Psoas muscle (tissue), 8 donors: Measurements from ENCODE around the gene OPN4. TPM values are rescaled to one million over a fixed set of nuclear protein-coding genes. Genes with fewer than 3 reads are reported as not detected.

Experiments used
- ATAC-seq, 4 donors: fragments of 200-7000 bp; cut with Tn5 transposase; one replicate each; pipeline ENCODE4 v1.9.1; 2020; ENCODE audit warnings: moderate library complexity in 3 of 4, mild to moderate bottlenecking in 2 of 4
- DNase-seq, 2 donors: peaks; one replicate each; pipeline ENCODE4 v3.0.0-alpha.2; 2020
- H3K27ac ChIP-seq: fragments of 200-600 bp; one replicate; pipeline ENCODE4 v1.8.0; 2022
- H3K27me3 ChIP-seq, 3 donors: fragments of 200-600 bp in 1 of 3; one replicate each; pipeline versions ENCODE4 v1.6.1 to v1.8.0; 2013 to 2022; ENCODE audit warnings: low read length in 2 of 3, mild to moderate bottlenecking in 2 of 3, moderate library complexity in 1 of 3; ENCODE audit not compliant: insufficient read depth in 3 of 3
- H3K36me3 ChIP-seq, 2 donors: fragments of 200-600 bp in 1 of 2; one replicate each; pipeline versions ENCODE4 v1.6.1 to v1.8.0; 2013 to 2022; ENCODE audit warnings: low read depth in 1 of 2, mild to moderate bottlenecking in 1 of 2, moderate library complexity in 1 of 2; ENCODE audit not compliant: insufficient read depth in 1 of 2
- H3K4me1 ChIP-seq: fragments of 200-600 bp; one replicate; pipeline ENCODE4 v1.8.0; 2022
- H3K4me3 ChIP-seq: fragments of 200-600 bp; one replicate; pipeline ENCODE4 v1.8.0; 2022; ENCODE audit warnings: mild to moderate bottlenecking
- H3K9me3 ChIP-seq: fragments of 200-600 bp; one replicate; pipeline ENCODE4 v1.8.0; 2022
- CTCF ChIP-seq: fragments of 200-600 bp; IDR thresholded peaks from one replicate; pipeline ENCODE4 v1.8.0; 2022; ENCODE audit warnings: antibody characterized with exemption
- WGBS, 3 donors: extraction: QIAGEN DNeasy Blood & Tissue Kit; methylation state at CpG; one replicate each; pipeline versions ENCODE4 v1.1.6 to v1.1.7; 2013; 5-methylcytosine and 5-hydroxymethylcytosine counted together
- intact Hi-C, 2 donors: fragments of 100-400 bp; cut with DNase I; formaldehyde crosslinking; loops; one replicate each; pipeline versions ENCODE4 v1.11.0 to v1.14.2; 2022
- polyA plus RNA-seq, 3 donors: library from polyadenylated mRNA; stranded (reverse); fragments of 200-250 nt; gene quantifications; one replicate each; pipeline ENCODE4 v1.2.3, GENCODE V29; 2013
- total RNA-seq, 4 donors: library from RNA; stranded (reverse); fragmentation: NEBNext Ultra II Directional in 2 of 4; extraction: Animal tissue kit (Norgen Biotek cat#: 25700) in 2 of 4; gene quantifications; one replicate each; pipeline versions ENCODE4 v1.2.1 to v1.2.4, GENCODE V29; 2021 to 2023
- donor health status: healthy with polysubstance abuse.
- donor health status: DM: no; HTN: no; CAD: no; lungs with moderate emphysema.
- donor health status: Bipolar disorder and iron deficiency.
- donor health status: healthy.
- donor health status: DM: yes; HTN: yes; CAD: no.
- donor health status: DM: no; HTN: no; CAD: no.
- donor health status: DM: no; HTN: no; CAD: no.
- donor health status: DM: yes; HTN: yes; CAD: no.

OPN4 gene
- total and polyA plus RNA-seq, 7 donors = 0.12 to 0.49 (median 0.23) TPM

GRCh38 chr10:86685416-86685815 is 31.1 kb downstream of the OPN4 start:
- Histone ChIP-seq H3K9me3 (no peaks in the 10 kb centered on the region), H3K27ac (peak overlapping the region; percentile 92), H3K36me3 (peaks cover 0 to 80% of the 10 kb centered on the region in 2 donors), H3K4me1 (peaks cover 75% of the 10 kb centered on the region), H3K4me3 (no peak overlapping the region), H3K27me3 (no peaks in the 10 kb centered on the region)
- DNase-seq (no peak), ATAC-seq (no peak)
- 50 to 72% (median 52%) methylated on average over 9 of the region's 9 CpGs for WGBS, 3 donors
- TF ChIP-seq CTCF = no peak
- intact Hi-C loops = loop anchor here in 1 of 2 donors (2.0 kb wide), 1 partner anchor 43 kb away; no protein-coding TSS in a partner anchor

GRCh38 chr10:86685893-86686632 is 31.7 kb downstream of the OPN4 start:
- intact Hi-C loops = loop anchor here in 1 of 2 donors (1.0 to 2.0 kb wide), 2 partner anchors 25 to 43 kb away; no protein-coding TSS in a partner anchor
- no peak for ATAC-seq
- Histone ChIP-seq H3K27me3 (no peaks in the 10 kb centered on the region), H3K27ac (peak overlapping the region; percentile 92), H3K36me3 (peaks cover 0 to 74% of the 10 kb centered on the region in 2 donors), H3K9me3 (no peaks in the 10 kb centered on the region), H3K4me1 (peaks cover 70% of the 10 kb centered on the region), H3K4me3 (no peak overlapping the region)
- TF ChIP-seq CTCF = no peak
- DNase-seq = no peak
- 63 to 71% (median 63%) methylated on average over 13 of the region's 13 CpGs for WGBS, 3 donors

- Histone ChIP-seq H3K27me3 (no peaks in the 10 kb centered on the region), H3K4me1 (peaks cover 68% of the 10 kb centered on the region), H3K36me3 (peaks cover 0 to 74% of the 10 kb centered on the region in 2 donors), H3K4me3 (no peak overlapping the region), H3K9me3 (no peaks in the 10 kb centered on the region), H3K27ac (peak overlapping the region; percentile 92)
- intact Hi-C loops = loop anchor here in 1 of 2 donors (1.0 kb wide), 1 partner anchor 26 kb away; no protein-coding TSS in a partner anchor
- no peak for TF ChIP-seq CTCF
- ATAC-seq = peak in 2 of 4 donors; percentile 8 to 13
- DNase-seq = peak in 1 of 2 donors; percentile 67
- 49 to 73% (median 50%) methylated on average over 19 of the region's 19 CpGs for WGBS, 3 donors
Measured at GRCh38 chr10:86686972-86687371, 32.6 kb downstream of the OPN4 start.

- H3K4me1 ChIP-seq = peaks cover 67% of the 10 kb centered on the region
- peak overlapping the region; percentile 92 for H3K27ac ChIP-seq
- intact Hi-C loops = loop anchor here in 1 of 2 donors (2.0 kb wide), 1 partner anchor 279 kb away; no protein-coding TSS in a partner anchor
- ATAC-seq (no peak), DNase-seq (no peak)
- H3K27me3 ChIP-seq = no peaks in the 10 kb centered on the region
- TF ChIP-seq CTCF = no peak
- H3K4me3 ChIP-seq = no peak overlapping the region
- H3K9me3 ChIP-seq = no peaks in the 10 kb centered on the region
- peaks cover 0 to 74% of the 10 kb centered on the region in 2 donors for H3K36me3 ChIP-seq
- 28 to 53% (median 34%) methylated on average over 2 to 4 of the region's 4 CpGs for WGBS, 3 donors
Measured at GRCh38 chr10:86687750-86688149, 33.4 kb downstream of the OPN4 start.
